HG03280 (cell line): ENCODE data around the gene SLC9C1.
"Not testable (repeated sequence)": the region's sequence is repeated elsewhere in the genome, so short reads cannot be mapped to it uniquely, and the experiment has no call there.

ENCODE experiments used
- ATAC-seq: cut with Tn5 transposase; IDR thresholded peaks from one replicate; pipeline ENCODE4 v1.9.1; 2021; ENCODE audit warnings: mild to moderate bottlenecking, moderate library complexity; ENCODE audit not compliant: unreplicated experiment

SLC9C1 gene

DNA sequence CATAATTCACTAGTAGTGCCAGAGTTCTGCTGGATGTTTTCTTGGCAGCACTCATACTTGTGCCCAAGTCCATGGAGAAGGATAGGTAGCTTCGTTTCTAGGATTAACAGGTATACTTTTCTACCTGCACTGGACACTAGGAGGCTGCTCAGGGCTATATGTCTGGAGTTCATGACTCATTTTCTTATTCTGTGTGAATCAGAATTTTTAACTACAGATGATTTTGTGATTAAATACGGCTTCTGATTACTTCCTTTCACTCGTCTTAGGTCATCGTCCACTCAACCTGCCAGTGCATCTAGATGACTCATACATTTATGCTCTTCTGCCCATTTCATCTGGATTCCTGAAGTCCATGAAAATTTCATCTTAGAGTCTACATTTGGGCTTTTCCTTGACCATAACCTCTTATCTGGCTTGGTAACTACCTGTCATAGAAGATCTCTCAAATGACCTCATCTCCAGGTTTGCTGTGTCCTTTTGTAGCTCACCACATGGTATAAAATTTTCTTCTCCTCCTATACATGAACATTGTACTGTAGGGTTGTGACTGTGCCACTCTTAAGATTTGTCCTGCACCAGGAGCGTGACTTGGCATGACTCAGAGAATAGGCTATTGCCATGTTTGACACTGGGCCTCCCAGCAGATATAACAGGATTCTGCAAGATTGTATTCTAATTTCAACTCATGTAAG lies 94.2 kb downstream of the SLC9C1 start:
- ATAC-seq: no peak

DNA sequence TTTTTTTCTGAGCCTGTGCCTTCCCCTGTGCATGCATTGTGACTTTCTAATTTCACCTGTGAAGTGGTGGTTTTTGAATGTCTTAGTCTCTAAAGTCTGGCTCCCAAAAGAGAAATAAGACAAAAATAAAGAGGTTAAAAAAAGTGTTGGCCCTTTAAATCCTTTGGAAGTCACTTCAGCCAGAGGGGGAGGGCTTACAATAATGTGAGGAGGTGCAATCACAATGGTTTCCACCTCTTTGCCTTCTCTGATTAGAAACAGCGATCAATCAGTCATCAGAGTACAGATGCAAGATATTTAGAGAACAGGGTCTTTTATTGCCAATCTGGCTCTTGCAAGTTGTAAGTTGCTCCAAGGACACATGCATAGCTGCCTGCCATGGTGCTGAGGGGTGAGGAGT lies 96.9 kb downstream of the SLC9C1 start:
- no peak for ATAC-seq

DNA sequence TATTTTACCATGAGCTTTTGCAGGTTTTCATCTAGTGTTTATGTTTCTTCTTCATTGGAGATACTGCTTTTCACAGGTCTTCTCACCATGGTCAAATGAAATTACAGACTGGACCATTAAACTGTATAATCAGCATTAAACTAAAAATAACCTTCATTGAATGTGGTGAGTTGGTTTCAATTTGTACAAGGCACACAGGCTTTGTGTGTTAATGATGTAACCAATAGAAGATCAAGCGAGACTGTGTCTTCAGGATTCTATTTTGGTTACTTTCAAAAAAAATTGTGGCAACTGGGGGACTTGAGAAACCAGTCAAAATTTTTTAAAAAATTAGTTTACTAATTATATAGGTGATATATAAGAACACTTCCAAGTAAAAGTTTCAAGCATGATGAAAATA lies 106.7 kb downstream of the SLC9C1 start:
- ATAC-seq: no peak

DNA sequence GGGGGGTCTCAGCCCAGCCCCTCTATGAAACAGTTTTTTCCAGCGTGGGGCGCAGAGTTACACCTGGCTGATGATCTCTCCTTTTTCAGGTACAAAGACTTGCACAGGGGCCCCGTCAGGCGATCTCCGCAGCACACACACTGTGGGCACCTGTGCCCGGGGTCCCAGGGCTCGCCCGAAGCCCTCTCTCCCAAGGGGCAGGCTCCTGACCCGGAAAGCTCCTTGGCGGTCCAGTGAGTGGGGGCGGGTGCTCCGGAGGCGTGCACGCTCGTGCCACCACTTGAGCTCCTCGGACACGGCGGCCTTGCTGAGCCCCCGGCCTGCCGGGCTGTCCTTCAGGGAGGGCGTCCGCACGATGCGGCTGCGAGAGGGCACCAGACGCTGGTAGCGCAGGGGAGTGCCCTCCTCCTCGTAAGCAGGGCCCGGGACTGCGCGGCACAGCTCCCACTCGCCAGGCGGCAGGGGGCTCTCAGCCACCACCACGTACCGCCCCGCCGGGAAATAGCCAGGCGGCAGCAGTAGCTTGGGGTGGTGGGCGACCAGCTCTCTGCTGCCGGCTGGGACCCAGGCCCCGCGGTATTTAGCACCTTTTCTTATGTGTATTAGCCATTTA lies 108.5 kb downstream of the SLC9C1 start:
- not testable (repeated sequence) for ATAC-seq

DNA sequence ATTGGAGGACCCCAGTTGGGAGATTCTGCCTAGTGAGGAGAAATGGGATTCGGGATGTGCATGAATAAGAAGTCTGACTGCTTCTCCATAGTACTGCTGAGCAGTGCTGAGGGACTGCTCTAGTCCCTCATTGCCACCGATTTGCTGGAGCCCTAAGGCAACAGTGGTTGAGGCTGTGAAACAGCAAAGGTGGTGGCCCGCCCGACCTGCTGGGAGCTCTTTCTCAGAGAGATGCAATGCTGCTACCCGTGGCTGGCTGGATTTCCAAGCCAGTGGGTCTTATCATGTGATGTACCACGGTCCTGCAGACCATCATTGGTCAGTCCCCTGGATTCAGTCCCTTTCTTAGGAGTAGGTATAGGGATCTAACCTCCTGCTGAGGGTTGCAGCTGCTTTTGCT lies 118.4 kb downstream of the SLC9C1 start:
- no peak for ATAC-seq

DNA sequence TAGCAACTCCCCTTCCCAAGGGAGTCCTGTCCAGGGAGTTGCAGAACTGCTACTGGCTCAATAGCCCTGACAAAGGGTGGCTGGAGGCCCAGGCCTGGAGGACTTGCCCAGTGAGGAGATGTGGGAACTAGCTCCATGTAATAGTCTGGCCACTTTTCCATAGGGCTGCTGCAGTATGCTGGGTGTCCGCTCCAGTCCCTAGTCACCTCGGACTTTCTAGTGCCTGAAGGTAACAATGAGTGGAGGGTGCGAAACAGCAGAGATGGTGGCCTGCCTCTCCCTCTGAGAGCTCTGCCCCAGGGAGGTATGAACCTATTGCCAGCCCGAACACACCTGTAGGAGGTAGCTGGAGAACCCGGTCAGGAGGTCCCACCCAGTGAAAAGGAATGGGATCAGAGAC lies 119.0 kb downstream of the SLC9C1 start:
- ATAC-seq: no peak

DNA sequence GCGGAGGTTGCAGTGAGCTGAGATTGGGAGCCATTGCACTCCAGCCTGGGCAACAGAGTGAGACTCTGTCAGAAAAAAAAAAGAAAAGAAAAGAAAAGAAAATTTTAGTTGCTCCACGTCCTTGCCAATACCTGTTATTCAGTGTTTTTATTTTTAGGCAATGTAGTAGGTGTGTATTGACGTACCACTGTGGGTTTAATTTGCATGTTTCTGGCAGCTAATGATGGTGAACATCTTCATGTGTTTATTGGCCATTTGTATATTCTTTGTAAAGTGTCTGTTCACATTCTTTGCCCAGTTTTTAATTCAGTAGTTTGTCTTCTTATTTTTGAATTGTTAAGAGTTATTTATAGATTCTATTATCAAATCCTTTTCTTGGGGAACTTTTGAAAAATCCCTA lies 122.9 kb downstream of the SLC9C1 start:
- no peak for ATAC-seq

DNA sequence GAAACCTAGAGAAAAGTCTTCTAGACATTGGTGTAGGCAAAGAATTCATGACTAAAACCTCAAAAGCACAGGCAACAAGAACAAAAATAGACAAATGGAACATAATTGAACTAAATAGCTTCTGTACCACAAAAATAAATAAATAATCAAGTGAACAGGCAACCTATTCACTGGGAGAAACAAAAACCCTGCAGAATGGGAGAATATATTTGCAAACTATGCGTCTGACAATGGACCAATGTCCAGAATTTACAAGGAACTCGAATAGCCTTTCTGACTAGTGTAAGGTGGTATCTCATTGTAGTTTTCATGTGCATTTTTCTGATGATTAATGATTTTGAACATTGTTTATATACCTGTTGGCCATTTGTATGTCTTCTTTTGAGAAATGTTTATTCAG lies 124.0 kb downstream of the SLC9C1 start:
- no peak for ATAC-seq

DNA sequence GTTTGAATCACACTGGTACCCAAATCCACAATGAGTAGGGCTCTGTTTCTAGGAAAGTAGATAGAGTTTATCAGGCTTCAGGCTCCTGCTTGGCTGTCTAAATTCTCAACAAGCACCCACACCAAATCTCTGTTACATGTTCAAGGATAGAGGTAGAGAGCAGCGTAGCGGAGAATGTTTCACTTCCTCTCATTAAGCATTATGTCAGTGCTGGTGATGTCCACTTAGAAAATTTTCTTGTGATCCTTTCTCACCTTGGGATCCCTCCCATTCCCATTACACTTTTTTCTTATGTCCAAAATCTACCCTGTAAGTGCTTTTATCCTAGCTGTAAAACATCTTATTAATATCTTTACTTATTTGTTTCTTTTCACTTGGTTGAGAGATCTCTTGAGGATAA lies 126.3 kb downstream of the SLC9C1 start:
- no peak for ATAC-seq

DNA sequence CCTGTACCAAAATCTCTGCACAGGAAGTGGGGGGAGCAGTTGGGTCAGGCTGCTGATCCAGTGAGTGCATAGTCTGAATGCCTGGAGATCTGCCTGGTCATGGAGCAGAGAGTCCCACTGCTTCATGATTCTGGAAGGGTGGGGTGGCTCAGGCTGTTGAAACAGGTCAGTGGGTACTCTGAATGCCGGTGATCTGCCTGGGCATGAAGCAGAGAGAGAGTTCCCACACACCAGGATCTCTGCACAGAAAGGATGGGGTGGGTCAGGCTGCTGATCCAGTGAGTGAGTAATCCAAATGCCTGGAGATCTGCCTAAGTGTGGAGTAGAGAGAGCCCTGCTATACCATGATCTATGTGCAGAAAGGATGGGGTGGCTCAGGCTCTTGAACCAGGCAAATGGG lies 144.9 kb downstream of the SLC9C1 start:
- no peak for ATAC-seq

DNA sequence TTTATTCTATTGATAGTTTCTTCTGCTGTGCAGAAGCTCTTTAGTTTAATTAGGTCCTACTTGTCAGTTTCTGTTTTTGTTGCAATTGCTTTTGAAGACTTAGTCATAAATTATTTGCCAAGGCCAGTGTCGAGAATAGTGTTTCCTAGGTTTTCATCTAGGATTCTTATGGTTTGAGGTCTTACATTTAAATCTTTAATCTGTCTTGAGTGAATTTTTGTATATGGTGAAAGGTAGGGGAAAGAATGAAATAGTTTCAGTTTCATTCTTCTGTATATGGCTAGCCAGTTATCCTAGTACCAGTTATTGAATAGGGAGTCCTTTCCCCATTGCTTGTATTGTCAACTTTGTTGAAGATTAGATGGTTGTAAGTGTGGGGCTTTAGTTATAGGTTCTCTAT lies 150.3 kb downstream of the SLC9C1 start:
- ATAC-seq: no peak

DNA sequence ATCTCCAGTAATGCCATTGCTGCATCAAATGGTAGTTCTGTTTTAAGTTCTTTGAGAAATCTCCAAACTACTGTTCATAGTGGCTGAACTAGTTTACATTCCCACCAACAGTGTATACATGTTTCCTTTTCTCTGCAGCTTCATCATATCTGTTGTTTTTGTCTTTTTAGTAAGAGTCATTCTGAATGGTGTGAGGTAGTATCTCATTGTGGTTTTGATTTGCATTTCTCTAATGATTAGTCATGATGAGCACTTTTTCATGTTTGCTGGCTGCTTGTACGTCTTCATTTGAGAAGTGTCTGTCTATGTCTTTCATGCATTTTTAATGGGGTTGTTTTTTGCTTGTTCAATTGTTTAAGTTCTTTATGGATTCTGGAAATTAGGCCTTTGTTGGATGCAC lies 150.8 kb downstream of the SLC9C1 start:
- no peak for ATAC-seq

DNA sequence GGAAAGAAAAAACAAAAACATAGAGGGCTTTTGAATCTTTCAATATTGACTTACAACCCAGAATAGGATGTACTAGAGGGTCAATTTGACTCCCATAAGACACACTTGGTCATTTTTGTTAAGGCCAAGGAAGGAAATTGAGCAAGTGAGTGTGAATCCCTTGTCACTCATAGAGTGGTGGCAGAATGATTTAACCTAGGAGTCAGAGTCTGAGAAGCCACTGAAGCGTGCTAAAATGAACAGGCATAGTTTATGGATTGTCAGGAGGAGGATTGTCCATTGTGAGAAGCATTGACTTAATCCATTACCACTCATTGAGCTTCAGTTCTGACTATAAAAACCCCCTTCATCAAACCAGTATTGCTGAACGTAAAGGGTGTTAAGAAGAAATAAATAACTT lies 152.7 kb downstream of the SLC9C1 start:
- no peak for ATAC-seq

DNA sequence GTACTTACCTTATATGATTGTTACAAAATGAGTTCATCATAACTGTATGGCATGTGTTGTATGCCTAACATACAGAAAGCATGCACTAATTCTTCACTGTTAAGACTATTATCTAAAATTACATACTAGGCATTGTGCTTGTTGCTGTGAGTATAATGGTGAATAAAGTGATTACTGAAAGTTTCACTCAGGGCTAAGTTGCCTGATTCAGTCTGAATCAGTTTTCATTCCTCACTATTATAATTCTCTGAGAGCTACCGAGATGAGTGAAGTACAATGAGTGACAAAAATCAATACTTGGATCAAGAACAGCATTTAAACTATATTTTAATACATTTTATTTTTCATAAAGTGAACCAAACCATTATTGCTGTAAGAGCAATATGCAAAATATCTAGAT lies 153.4 kb downstream of the SLC9C1 start:
- ATAC-seq: no peak

DNA sequence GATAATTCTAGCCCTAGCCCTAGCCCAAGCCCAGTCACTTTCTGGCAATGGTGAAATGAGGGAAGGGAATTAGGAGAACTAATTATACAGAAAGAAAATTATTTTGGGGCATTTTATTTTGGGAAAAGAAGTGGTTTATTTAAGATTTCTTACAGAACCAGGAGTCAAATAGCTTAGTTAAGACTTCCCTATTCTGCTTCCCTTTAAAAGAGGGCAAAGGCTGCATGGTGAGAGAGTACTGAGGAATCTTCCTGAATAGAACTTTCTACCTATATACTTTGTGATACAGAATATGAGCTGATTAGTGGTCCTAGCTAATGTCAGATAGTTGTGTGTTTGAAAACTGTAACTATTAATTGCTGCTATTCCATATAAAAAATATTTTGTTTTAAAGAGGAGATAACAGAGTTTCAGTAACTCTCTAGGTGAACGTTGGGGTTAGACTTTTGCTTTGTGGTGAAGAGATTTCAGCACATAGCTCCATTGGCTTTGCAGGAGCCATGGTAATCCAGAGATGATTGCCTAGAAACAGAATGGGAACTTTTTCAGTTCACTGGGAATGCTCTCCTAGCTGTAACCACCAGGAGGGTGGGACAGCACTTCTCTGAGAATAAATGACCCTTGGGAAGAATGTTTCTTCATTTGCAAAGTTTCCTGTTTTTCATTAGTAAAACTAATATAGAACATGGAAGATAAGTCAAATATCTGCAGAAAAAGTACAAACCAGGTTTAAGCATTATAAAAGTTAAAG lies 155.6 kb downstream of the SLC9C1 start:
- ATAC-seq: no peak

DNA sequence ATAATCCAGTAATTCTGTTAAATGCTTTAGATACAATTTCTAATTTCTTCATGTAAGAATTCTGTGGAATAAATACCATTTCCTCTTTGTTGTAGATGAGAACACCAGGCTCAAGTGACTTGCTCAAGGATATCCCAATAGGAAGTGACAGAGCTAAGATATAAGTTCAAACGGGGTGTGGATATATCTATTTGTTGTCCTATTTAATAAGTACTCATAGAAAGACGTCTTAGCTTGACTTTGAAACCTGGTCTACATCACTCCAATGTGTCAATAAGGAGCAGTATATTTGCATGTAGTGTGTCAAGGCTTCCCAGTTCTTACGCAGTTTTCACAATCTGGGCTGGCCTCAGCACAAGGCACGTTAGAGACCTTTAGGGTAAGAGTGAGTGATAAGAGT lies 156.2 kb downstream of the SLC9C1 start:
- ATAC-seq: no peak

DNA sequence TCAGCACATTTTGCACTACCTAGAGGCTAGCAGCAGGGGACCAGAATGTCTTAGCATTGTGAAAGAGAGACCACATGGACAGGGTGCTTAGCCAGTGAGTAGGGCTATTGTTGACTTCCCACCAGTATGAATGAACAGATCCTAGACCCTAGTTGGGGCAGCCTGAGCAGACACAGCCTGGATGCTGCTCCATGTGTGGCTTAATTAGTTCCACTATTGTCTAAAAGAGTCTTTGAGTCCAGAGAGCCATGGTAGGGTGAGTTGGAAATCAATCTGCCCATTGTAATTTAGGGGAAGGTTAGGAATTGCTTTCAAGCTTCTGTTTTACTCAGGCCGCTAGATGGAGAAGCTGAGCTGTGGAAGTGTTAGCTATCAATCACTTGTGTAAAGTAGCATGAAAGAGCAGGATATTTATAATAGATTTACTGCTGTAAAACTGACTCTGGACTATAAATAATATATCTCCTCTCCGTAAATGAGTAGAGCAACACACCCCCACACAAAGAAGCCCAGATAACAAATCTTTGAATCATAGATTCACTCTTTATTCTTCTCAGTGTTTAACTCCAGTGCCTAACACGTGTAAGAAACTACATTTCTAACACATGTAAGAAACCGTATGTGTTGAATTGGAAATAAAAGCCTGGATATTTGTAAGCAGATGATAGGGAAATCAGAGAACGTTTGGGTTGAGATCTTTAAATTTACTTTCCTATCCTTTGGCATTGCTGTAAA lies 156.9 kb downstream of the SLC9C1 start:
- ATAC-seq: peak; percentile 31

DNA sequence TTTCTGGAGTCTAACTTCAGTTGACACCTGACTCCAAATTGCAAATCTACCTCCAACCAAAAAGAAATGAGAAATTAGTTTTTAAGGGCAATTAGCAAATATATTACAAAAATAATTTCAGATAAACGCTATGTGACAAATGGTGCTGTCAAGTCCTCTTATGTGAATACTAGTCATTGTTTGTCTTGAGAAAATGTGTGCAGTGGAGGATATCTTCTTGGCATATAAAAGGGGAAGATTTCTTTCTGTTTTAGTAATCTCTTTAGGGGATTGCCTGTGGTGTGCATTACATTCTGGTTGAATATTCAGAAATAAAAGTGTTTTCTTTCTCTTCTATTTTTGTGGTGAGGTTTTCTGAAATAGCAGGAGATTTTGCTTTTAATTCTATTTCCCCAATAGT lies 158.0 kb downstream of the SLC9C1 start:
- no peak for ATAC-seq

DNA sequence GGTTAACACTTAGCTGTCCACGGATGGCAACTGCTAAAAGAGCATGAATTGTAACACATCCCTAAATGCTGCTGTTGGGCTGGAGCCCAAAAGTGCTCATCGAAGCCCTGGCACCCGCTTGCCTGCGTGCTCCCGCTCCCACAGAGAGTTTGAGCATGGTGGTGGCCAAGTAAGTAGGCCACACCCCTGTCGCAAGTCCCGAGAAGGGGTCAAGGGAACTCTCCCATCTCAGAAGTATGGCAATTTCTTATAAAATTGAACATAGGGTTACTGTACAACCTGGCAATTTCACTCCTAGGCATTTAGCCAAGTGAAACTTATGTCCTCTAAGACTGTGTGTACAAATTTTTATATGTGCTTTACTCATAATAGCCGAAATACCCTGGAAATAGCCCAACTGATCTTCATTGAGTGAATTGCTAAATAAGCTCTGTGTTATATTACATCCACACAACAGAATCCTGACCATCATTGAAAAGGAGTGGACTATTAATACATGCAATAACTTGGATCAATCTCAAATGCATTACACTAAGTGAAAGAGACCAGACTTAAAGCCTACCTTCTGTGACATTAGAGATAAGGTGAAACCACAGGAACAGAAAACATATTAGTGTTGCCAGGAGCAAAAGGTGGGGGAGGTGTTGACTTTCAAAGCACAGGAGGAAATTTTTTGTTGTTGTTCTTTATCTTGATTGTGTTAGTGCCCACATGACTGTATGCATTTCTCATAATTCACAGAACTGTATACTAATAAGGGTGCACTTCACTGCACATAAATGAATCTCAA lies 159.5 kb downstream of the SLC9C1 start:
- ATAC-seq: no peak

DNA sequence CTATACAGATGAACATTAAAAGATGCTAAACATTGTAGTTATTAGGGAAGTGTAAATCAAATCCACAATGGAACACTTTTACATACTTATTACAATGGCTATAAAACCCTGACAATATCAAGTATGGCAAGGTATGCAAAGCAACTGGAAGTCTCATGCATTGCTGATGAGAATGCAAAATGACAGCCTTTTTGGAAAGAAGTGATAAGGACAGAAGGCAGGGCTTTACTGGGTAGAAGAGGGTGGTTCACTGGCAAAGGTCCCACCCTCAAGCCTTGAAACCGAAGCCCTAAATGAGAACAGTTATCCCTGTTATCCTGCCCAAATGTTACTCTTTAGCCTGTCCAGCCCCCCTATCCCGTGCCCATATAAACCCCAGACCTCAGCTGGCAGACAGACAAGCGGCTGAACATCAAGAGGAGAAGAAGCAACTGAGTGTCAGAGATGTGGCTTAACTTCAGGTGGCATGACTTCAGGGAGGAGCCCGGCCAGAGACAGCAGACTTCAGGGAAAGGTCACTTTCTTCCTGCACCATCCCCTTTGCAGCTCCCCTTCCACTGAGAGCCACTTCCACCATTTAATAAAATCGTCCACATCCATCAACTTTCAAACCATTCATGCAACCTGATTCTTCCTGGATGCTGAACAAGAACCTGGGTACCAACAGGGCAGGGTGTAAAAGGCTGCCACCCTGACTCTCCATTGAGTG lies 160.2 kb downstream of the SLC9C1 start:
- no peak for ATAC-seq
